ENCODE results near the gene CFAP46.

The CFAP46 gene

DNA sequence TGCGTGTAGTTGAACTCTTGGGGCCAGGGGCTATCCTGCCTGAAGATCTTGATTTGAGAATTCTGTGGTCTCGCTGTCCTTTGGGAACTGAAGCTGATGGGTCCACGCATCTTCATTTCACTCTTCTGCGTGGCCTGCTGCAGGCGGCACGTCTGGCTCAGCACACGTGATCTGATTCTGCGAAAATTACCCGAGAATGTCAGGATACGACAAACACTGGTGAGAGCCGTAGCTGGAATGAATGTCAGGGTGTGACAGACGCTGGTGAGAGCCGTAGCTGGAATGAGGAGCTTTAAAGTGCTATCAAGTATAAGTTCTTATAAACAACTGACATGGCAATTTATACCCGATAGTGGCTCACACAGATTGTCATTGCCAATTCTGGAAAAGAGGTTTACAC lies 44.6 kb upstream of the CFAP46 start:
- TF ChIP-seq, protein P1, sequence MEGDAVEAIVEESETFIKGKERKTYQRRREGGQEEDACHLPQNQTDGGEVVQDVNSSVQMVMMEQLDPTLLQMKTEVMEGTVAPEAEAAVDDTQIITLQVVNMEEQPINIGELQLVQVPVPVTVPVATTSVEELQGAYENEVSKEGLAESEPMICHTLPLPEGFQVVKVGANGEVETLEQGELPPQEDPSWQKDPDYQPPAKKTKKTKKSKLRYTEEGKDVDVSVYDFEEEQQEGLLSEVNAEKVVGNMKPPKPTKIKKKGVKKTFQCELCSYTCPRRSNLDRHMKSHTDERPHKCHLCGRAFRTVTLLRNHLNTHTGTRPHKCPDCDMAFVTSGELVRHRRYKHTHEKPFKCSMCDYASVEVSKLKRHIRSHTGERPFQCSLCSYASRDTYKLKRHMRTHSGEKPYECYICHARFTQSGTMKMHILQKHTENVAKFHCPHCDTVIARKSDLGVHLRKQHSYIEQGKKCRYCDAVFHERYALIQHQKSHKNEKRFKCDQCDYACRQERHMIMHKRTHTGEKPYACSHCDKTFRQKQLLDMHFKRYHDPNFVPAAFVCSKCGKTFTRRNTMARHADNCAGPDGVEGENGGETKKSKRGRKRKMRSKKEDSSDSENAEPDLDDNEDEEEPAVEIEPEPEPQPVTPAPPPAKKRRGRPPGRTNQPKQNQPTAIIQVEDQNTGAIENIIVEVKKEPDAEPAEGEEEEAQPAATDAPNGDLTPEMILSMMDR (IDR thresholded peaks at IDR 0.05) = no peak

DNA sequence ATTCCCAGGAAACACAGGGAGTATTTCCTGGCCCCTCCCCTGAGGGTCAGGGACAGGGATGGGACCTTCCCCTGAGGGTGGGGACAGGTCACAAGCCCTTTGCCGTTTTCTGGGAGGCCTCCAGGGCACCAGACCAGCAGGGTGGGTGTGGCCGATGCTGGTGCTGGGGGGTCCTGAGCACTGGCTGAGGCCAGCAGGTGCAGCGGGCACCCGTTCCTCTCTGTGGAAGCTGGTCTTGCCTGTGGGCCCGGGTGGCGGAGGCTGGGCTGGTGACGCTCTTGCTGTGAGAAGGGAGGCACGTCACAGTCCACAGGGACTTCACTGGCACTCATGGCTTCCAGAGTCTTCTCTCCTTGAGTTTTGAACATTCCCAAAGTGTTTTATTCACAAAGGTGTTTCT lies 44.2 kb upstream of the CFAP46 start:
- TF ChIP-seq, protein P1 (IDR thresholded peaks at IDR 0.05) = no peak

DNA sequence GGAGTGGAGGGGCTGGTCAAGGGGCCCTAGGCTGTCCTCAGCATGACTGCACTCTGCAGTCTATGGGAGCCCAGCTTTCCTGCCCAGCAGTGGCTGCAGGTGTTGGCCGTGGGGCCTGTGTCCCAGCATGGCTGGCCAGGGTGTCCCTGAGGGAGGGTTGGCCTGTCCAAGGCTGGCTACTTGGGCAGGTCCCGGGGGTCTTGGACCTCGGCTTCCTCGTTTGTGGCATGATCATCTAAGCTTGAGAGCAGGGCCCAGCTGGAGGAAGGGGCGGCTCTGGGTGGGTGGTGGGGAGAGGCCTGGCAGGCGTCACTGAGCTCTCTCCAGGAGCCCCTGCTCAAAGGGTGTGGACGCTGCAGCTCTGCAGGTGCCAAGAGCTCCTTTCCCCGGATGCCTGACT lies 43.7 kb upstream of the CFAP46 start:
- TF ChIP-seq, protein P1 (IDR thresholded peaks at IDR 0.05) = no peak

DNA sequence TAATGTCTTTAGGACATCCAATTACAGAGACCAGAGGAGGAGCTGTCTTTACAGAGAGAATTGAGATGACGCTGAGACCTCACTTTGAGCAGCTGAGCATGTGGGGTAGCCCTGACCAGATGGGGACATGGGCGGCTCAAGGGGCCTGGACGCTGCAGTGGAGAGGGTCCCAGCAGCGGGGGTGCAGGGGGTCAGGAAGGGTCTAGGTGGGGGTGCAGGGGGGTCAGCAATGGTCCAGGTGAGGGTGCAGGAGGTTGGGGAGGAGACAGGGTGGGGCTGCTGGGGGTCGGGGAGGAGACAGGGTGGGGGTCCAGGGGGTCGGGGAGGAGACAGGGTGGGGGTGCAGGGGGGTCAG lies 43.2 kb upstream of the CFAP46 start:
- TF ChIP-seq, protein P1 (IDR thresholded peaks at IDR 0.05) = no peak

DNA sequence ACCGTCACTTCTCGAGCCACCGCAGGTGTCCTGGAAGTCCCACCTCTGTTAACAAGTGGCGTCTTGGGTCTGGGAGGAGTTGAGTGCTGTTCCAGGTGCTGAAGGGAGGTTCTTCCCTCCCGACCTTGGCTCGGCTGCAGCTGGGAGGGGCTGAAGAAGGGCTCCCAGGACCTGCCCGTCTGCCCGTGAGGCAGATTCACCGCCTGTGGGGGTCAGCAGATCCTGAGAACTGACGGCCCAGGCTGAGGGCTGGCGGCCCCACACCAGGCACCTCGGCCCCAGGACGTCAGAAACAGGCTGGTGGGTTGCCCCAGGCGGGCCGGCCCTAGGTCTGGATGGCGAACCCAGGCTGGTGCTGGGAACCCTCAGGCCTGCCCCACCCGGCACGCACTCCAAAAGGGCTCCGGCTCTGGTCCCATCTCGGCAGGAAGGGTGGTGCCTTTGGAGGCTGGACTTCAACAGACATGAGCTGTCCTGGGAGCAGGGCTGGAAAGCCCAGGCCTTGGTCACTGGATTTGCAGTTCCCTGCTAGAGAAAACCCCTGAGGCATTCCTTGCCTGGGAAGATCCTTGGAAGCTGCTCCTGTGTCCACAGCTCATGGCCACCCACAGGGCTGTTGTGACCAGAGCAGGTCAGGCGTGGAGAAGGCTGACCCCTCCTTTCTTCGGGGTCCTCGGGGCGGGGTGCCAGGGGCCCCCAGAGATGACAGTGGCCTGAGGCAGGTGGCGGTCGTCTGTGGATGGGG lies 42.6 kb upstream of the CFAP46 start:
- TF ChIP-seq, protein P1 (IDR thresholded peaks at IDR 0.05) = no peak

DNA sequence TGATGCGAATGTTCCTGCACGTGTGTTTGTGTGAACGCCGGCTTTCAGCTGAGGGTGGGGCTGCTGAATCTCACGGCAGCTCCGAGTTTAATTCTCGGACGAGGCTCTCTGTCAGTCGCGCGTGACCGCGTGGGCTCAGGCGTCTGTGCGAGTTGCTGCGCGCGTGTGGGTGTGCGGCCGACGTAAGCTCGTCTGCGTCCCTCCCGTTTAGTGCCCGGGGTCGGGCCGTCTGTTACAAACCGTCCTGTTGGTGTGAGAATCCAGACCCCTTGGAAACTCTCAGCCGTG lies 41.6 kb upstream of the CFAP46 start:
- TF ChIP-seq, protein P1 (IDR thresholded peaks at IDR 0.05) = no peak

DNA sequence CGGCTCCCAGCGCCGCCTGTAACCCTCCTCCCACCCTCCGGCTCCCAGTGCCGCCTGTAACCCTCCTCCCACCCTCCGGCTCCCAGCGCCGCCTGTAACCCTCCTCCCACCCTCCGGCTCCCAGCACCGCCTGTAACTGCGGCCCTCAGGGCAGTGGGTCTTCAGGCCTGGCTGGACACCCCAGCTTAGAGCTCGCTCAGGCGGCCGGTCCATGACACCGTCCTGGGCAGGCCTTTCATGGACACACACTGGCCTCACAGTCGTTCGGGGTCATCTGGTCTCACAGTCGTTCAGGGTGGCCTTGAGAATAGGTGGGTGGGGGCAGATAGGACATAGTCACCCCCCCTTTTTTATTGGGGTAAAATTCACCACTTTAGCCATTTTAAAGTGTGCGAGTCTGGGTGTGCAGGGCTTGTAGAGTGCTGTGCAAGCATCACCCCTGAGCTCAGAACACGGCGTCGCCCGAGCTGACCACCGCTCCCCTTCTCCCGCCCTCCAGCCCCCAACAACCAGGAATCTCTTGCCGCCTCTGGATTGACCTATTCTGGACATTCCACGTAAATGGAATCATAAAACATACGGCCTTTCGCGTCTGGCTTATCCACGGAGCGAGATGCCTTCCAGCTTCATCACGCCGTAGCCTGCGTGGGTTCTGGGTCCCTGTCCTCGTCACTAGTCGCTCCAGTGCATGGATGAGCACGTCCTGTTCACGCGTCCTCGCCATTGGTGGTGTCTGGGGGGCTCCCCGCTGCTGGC lies 41.1 kb upstream of the CFAP46 start:
- TF ChIP-seq, protein P1 (IDR thresholded peaks at IDR 0.05) = no peak

Data from LNCAP (cell line).